ENCODE data around the gene CHD2. TPM values are rescaled to one million over a fixed set of nuclear protein-coding genes. Genes with fewer than 3 reads are reported as not detected.

The CHD2 gene
- total RNA-seq, 1 donor from 2014 or later = 165 TPM

DNA sequence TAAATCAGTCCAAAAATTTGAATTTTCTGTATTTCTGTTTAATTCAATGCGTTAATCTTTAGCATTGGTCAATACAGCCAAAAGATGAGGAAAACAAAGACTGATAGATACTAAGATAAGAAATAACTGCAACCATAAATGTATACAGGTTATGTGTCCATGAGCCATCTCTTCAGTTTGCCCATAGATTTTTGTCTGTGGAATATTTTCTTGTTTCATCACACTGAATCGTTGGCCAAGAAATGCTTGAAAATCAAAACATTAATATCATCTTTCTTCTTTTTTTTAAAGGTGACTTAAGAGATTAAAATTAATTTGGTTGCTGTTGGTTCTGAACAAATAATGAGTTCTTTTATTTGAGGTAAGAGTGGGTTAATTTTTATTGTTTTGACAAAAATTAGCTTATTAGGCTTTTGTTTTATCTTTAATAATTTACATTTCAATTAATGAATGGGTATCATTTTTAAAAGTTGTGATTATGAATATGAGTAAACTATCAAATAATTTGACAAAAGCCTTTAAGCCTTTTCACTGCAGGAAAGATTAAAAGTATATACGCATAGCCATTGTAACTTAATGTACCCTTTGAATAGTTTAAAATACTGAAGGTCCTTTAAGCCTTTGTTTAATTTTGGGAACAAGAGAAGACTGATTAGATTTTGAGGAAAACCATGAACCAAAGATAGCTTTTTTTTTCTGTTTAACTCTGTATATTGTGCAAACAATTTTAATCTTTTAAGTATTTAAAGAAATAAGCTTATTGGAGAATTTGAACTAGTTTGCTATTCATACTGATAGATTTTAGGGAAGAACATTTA is 14.7 kb upstream of the CHD2 start:
- no peak for DNase-seq

DNA sequence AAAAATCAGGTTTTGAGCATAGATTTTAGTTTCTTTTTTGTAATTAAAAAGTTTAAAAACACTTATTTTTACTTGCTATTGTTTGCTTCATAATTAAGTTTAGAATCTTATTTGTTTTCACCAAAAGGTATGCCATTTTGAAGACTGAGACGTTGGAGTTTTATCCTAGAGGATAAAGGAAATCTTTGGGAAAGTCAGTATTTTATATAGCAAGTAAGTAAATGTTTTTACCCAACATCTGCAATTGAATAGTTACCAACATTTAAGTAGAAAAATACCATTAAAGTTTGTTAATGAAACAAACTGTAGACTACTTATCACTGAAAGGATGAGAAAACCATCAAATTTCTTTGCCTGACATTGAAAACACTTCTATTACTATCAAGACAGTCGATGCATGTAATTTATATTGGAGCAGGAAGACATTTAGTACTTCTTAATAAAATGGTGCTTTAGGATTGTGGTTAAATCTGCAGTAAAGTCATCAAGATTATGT is 14.0 kb upstream of the CHD2 start:
- no peak for DNase-seq

DNA sequence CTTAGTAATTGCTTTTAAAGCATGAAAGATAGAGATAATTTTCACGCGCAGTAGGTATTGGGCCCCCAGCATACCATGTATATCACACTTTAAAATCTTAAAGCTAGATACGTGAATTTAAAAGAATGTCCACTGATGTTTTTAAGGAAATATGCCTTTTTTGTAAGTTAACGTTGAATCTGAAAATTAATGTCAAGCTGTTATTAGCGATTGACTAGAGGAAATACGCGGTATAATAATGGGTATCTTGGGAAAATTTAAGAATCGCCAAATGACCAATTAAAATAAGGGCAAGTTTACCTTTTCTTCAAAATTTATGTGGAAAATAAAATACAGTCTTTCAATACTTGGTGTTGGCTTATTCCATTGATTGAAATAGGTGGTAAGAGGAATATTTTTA is 13.3 kb upstream of the CHD2 start:
- no peak for DNase-seq

DNA sequence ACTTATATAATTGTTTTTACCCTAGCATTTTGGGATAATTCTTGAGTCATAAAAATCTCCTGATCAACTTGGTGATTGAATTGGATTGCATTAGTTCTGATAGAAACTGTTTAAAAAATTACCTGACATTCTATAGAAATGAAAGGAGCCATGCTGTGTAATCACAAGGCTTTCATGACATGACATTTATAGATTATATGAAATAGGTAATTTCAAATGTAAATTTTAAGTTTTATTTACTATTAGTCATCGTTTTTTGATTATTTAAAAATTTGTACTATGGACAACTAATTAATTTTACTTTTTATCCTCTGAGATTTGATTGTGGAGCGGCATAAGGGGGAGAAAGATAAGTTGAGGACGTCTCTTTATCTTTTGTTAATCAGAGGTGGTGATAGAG is 12.3 kb upstream of the CHD2 start:
- no peak for DNase-seq

DNA sequence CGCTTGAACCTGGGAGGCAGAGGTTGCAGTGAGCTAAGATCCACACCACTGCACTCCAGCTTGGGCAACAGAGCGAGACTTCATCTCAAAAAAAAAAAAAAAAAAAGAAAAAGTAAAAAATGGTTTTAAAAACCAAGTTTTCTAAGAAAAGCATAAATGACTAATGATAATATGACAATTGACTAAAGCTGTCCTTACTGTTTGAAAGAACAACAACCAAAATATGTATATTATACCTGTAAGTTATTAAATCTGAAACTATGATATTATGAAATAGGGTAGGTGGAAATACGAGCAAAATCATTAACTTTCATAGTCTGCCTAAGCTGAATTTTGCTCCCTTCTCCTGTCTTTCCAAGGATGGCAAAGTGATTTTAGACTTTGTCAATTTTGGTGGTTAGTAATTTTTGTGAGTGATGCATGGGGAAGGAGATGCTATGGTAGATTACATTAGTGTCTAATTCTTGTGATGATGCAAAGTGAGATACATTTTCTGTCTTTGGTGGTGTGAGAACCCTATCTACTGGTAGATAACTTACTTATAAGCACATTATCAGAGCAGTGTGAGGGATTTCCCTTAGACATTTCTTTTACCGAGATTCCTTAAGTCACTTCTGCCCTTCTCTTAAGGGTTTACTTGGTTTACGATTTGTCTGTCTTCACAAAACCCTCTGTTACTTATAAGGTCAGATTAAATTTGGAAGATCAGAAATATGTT is 10.6 kb upstream of the CHD2 start:
- no peak for DNase-seq

DNA sequence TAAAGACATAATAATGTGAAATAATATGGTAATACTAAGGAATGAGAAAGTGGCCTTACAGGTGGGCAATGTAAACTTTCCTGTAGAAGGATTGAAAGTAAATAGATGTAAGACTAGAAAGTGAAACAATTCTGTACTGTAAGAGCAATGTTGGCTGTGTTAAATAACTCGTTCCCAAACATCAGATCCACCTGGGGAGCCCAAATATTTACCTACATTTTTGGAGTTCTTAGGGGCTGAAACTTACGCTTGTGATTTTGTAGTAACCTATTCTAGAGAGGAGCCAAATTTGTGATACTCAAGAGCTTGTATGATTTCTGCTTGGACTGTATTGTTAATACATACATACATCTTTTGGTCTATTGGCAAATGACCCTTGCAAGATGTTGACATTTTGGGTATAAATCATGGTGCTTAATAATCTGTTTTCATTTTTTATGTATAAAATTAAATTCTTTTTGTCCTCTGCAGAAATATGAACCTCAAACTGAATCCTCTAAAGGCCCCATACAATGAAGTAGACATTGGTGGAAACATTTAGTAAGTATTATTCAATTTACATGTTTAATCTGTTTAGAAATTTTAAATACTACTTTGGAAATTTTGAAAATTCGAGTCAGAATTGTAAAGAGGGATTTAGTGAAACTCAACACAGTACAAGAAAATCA is 8.5 kb upstream of the CHD2 start:
- no peak for DNase-seq

DNA sequence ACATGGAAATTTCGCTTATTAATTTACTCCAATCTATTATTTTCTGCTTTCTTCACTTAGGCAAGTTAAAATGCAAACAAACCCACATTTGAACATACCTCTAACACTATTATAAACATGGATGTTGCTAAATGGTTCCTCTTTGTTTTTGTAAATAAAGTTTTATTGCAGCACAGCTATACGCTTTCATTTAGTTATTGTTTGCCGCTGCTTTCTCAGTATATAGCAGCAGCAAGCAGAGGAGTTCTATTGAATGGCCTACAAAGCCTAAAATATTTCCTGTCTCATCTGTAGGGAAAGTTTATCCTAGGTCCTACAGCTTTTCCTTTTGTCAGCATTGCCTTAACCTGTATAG is 7.9 kb upstream of the CHD2 start:
- no peak for DNase-seq

DNA sequence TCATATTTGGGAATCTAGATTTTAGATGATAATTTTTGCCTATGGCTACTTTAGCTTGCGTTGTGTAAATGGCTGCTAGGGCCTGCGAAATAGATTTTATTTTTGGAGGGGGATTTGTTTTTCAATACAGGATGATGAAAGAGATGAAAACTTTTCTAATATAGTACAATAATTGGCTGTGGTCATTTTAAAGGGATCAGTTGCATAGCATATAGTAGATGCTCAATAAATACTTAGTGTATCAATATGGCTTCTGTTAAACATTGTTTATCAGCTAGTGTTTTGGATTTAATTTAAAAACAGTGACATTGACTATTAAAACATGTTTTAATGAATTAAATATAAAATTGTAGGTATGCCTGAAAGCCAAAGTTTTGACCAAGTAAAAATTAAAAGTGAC is 6.9 kb upstream of the CHD2 start:
- DNase-seq = no peak

DNA sequence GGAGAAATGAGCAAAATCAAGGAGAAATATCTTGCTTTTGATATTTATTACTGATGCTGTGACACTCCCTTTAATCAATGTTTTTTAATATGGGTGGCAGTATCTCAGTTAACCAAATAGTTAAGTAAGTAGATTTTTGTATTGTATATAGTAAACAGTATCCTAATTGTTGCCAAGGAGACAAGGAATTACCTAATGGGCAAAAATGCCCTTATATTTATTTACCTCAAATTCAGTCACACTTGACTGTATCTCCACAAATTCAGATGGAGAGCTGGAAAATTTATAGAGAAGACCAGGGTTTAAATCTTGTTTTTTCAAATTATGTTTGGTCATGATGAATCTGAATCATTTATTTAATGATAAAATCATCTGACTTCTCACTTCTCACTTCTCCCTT is 3.6 kb upstream of the CHD2 start:
- DNase-seq = no peak

DNA sequence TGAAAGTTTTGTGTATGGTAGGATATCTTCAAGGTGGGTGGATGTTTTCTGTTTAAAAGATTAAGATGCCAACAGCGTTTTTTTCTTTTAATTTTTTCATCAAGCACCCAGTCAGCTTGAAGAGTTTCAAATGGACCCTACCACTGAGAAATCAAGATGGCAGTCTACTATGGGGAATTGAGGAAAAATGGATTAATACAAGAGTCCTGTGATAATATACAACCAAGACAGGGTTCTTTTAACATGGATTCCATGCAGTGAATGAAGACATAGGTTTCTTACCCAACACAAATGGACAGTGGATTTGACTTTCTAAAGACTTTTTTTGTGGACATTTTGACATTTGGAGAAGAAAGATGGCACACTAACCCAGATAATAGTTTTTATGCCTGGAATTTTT is 2.5 kb upstream of the CHD2 start:
- DNase-seq = no peak

DNA sequence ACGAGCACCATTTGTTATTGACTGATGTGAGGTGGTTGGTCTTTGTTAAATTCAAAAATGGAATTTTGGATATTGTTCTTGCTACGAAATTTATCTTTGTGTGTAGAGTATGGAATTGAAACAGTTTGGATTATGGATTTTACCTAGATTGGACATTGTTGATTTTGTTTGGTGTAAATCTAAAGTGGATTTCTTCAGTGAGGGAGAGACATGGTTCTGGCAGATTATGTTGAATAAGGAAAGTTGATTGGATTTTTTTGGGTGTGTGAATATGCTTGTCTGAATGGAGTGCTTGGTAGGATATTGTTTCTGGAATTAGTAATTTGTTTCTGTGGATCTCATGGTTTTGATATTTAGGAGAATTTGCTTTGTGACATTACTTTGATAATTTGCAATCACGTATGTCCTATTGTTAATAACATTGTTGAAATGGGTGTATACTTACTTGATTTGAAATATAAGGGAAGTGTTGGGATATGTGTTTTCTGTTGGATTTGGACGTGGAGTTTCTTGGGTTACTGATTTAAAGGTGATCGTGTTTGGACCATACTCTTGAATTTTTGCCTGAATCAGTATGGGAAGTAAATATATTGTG is 1.0 kb upstream of the CHD2 start:
- no peak for DNase-seq

DNA sequence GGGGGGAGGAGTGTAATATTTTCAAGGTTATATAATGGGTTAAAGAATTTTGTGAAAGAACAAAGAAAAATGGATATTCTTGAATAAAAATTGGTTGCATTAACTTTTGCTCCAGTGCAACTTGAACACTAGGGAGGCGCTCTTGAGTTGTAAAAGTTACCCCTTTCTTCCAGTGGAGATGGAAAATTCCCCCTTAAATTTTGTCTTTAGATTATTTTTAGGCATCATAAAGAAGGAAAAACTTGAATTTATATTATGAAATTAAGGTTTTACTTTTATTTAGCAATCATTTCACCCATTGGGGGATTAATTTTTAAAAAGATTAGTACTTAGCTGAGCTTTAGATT is 550 bp upstream of the CHD2 start:
- no peak for DNase-seq

DNA sequence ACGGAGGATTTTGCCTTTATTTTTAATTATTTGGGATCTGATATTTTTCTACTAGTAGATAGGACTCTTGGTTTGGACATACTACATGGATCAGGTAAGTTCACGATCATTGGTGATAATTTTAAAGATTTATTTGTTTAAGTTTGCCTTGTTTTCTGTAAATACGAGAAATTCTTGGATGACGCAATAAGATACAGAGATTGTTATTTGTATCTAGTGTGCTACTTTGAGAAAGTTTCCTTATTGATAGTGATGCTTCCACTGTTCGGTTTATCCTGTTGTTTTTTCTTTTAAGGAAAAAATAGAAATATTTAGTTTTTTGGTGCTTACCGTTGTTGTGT is 577 bp downstream of the CHD2 start:
- DNase-seq = no peak

DNA sequence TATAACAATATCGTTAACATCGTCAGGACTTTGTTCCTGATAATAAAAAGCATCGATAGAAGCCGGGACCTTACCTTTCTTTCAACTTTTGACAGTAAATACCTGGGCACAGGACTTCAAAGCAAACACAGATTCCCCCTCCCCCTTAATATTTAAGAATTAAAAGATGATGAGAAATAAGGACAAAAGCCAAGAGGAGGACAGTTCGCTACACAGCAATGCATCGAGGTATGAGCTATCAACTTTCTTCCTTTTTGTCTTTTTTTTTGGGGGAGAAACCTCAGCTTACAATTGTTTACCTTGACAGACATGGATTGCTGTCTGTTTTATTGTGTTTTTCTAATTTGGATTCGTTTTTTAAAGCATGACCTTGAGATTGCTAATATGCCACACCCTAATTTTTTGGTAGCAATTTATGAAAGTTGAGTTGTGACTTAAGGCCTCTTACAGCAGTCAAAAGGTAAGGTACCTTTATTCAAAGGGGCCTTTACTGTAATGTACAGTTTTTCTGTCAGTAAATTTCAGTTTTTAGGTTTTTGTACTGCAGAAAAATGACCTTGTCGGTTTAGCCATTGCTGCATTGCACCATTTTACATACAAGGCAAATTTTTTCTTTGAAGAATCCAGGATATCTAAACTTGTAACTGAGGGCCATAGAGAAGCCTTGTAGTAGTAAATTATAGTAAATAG is 1.1 kb downstream of the CHD2 start:
- no peak for DNase-seq

DNA sequence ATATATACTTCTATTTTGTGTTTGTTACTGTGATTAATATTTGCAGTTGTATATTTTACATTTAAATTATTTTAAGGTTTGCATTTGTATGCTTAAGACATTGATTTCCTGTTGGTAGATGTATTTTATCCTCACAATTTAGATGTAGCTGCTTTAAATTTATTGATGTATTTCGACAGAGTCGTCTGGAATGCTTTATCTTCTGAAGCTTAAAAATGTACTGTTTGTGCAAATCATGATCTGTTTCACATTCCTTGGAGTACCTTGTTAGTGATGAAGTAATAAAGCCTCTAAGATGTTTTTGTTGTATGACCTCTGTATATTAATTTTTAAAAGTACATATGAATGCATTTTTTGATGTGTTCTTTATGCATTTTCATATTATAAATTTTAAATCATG is 1.9 kb downstream of the CHD2 start:
- no peak for DNase-seq

DNA sequence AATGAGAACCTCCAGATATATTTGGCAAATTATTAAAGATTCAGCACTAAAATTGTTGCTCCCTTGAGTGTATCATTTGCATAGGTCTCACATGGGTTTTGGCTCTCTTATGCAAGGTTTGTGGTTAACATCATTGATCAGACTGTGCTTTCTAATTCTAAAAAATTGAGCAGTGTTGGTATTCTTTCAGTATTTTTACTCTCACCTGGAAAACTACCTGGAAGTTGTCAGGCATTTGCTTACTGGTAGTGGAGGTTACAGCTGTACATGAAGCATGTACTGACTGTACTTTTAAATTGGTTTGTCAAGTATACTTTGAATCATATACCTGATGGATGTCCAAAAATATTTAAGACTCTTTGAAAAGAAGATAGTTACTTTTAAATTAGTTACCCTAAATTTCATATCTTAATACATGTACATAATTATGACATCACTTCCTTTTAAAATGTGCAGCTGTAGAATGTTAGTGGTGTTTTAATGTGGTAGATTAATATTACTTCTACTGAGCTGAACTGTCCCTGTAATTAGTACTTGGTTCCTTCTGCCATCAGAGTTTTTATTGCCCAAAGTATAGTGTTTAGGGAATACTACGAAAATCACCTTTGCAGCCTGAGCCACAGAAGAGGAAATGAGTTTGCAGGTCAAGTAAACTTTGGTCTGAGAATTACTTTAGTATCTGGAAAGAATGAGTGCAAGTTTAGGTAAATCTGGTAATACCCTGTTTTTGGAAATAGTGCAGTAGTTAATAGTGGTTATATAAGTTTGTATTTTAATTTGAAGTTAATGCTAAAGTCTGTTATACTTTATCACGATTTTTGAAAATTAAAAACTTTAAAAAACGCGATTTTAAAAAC is 2.8 kb downstream of the CHD2 start:
- no peak for DNase-seq

DNA sequence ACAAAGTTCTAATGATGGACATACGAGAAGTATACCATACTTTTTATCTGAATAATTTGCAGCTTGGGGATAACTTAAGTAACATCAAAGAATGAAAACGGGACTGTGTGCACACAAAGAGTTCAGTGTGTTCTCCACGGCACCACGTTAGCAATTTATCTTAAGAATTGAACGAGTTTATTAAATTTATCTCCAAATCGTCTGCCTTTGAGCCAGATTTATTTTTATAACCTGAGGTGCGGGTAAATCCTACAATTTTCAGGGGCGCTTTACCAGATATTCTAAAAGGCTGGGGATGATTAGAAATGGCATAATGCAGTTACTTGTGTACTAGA is 3.5 kb downstream of the CHD2 start:
- no peak for DNase-seq

DNA sequence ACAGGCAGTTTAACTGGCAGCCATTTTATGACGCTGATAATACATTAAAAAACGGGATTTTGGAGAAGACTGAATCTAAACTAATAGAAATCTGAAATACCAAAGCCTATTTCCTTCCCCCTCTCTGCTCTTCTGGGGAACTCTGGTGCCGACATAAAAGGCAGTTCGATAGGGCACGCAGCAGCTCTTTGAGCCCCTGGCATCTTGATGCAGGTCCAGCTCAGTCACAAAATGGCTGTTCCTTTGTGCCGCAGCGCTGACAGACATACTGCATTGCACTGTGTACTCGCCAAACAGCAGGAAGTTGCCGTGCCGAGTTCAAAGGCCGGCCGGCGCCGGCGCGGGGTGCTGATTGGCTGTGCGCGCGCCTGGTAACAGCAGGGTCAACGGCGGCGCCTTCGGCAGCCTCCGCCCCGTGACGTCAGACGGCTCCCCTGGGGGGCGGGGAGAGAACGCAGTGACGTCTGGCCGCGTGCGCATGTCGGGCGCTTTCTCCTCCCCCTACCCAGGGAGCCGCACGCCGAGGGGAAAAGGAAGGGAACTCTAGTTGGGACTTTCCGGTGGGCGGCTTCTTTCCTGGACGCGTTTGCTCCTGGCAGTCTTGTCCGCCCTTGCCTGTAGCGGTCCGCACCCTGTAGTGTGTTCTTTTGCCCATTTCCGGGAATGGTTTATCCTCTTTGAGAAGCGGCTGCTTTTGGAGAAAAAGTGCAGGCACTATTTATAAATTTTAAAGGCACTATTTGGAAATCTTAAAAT is 4.0 kb downstream of the CHD2 start:
- peak; percentile 98 for DNase-seq

DNA sequence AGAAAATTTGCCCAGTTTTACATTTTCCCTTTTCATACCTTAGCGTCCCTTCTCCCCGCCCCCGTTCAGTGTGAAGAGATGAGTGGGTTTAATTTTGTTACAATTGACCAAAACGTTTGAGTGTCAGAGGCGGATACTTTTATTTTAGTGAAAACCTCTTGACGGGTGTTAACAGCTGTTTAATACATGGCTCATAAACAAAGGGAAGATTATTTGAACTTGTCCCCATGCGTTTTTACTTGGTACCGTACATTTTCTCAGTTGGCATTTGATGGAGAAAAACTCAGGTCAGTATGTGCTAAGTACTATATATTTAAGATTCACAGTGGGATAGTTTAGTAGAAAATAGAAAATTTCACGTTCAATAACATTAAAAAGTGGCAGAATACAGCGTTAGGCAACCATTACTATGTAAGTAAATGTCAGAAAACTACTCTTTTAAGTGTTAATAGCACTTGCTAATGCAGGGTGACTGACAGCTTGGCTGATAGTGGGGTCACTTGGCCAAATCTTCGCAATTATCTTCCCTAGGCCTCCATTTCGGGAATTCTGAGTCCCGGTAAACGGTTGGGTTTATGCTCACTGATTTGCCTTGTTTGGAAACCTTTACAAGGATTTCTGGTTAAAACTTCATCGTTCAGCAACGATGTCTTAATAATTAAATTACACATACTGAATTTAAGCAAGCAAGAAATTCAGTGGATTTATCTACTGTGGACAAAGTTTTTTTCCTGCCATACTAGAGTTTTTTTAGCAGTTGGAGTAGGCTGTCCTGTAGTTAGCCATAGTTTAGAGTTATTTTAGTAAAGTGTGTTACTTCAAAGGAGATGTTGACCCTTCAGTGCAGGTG is 4.8 kb downstream of the CHD2 start:
- no peak for DNase-seq

DNA sequence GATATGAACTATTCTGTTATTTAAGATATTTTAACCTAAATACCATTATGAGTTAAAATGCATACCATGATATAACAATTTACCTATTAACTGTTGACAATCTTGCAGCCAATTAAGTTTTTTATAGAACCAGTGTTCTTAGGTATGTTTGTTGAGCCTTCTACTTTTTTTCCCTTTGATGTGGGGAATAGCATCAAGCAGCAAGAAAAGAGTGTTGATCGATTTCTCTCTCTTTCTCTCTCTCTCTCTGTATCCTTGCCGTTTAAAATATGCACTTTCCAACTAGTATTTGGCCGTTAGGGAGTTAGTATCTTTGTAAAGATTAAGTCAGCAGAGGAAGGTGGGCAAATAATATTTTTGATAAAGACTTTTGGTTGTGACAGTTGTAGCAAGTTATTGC is 5.9 kb downstream of the CHD2 start:
- DNase-seq = no peak
